Measurements from ENCODE around the gene FXYD2.

The FXYD2 gene

DNA sequence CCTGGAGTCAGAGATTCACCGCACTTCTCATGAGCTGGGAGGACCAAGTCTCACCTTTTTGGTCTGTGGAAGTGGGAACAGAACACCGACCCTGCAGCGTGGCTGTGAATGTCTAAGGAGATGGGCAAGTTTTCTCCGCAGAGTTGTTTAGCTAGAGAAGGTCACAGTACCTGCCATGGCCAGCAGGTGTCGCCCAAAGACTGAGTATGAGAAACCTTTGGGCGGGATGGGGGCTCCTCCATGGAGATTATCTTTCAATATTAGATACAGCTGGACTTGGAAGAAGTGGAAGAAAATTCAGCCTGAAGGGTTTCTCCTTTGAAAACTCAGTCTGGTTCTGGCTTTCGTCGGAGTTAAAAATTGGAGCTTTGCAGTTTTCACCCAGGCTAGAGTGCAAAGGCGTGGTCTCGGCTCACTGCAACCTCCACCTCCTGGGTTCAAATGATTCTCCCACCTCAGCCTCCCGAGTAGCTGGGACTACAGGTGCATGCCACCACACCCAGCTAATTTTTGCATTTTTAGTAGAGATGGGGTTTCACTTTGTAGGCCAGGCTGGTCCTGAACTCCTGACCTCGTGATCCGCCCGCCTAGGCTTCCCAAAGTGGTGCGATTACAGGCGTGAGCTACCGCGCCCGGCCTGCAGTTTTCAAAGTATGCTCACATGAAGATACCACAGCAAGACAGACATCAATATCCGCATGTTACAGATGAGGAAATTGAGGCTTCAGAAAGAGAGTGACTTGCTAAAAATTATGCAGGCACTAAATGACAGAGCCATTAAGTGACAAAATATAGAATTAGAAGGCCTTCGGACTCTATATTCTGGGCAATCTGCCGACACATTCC, 16.8 kb downstream of the FXYD2 start:
- H3K27ac Mint-ChIP-seq (ENCODE audit: low read depth): no peak overlapping the region
- ATAC-seq (replicated peaks; ENCODE audit: extremely low read depth, poor library complexity, severe bottlenecking) (peak; percentile 64), DNase-seq (ENCODE audit: low spot score in 2 of 2) (peak; percentile 55 to 71)
- H3K9me3 Mint-ChIP-seq: no peaks in the 10 kb centered on the region
- H3K4me3 Mint-ChIP-seq: no peak overlapping the region
- no peaks in the 10 kb centered on the region for H3K36me3 Mint-ChIP-seq (ENCODE audit: insufficient read depth)
- H3K27me3 Mint-ChIP-seq: peaks cover 21% of the 10 kb centered on the region
- H3K4me1 Mint-ChIP-seq: peaks cover 7% of the 10 kb centered on the region

DNA sequence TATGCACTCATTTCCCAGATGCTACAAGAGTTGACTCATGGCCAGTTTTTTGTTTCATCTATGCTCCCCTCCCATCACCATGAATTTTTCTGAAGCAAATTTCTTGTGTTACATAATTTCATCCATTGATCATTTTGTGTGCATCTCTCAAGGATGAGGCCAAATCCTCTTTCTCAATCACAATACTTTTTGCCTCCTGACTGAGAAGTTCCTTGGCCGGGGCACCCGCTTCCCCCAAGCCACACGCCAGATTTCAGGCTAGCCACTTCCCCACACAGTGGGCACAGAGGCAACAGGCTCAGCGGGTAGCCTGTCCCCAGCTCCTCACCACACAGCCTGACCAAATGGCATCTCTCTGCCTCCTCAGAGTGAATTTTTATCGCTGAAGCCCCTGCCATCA, 17.7 kb downstream of the FXYD2 start:
- no peaks in the 10 kb centered on the region for H3K36me3 Mint-ChIP-seq (ENCODE audit: insufficient read depth)
- no peak overlapping the region for H3K4me3 Mint-ChIP-seq
- H3K27ac Mint-ChIP-seq (ENCODE audit: low read depth): no peak overlapping the region
- H3K4me1 Mint-ChIP-seq: peaks cover 7% of the 10 kb centered on the region
- ATAC-seq (replicated peaks; ENCODE audit: extremely low read depth, poor library complexity, severe bottlenecking) (no peak), DNase-seq (ENCODE audit: low spot score in 2 of 2) (no peak)
- H3K9me3 Mint-ChIP-seq: no peaks in the 10 kb centered on the region
- peaks cover 21% of the 10 kb centered on the region for H3K27me3 Mint-ChIP-seq

DNA sequence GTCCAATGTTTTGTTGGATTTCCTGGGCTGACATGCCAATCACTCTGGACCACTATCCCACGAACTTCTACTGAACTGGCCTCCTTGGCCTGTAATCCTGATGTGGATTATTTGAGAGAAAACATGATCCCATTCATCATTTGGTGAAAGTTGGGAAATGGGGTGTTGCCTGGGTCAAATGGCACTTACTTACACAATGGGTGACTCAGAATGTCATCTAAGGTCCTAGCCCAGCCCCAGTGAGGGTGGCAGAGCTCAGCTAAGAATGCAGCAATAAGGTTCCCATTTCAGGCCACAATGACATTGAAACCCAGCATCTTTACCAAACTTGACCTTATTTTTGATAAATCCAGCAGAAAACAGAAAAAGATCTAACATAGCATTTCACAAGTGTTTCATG, 19.5 kb downstream of the FXYD2 start:
- Mint-ChIP-seq H3K27me3 (peaks cover 9% of the 10 kb centered on the region), H3K4me3 (no peak overlapping the region), H3K4me1 (peaks cover 6% of the 10 kb centered on the region), H3K27ac (ENCODE audit: low read depth) (no peak overlapping the region), H3K9me3 (no peaks in the 10 kb centered on the region), H3K36me3 (ENCODE audit: insufficient read depth) (no peaks in the 10 kb centered on the region)
- DNase-seq (ENCODE audit: low spot score in 2 of 2) (no peak), ATAC-seq (replicated peaks; ENCODE audit: extremely low read depth, poor library complexity, severe bottlenecking) (no peak)

DNA sequence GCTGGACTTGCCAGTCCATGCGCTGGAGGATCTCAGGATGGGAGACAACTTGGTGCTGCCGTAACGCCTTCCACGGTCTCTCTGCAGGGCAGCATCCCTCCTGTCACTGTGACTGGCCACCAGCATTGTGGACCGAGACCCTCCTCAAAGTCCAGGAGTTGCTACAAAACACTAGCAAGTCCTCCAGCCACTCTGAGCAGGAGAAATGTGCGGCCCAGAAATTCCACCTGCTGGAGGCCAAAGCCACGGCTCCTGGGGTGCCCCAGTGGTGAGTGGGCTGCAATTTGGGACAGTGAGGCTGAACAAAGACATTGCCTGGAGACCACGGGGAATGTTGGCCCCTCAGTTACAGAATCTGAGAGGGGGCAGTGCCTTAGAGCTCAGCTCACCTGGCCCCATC, 20.6 kb downstream of the FXYD2 start:
- Mint-ChIP-seq H3K27ac (ENCODE audit: low read depth) (no peak overlapping the region), H3K36me3 (ENCODE audit: insufficient read depth) (no peaks in the 10 kb centered on the region), H3K4me1 (no peaks in the 10 kb centered on the region), H3K9me3 (no peaks in the 10 kb centered on the region), H3K4me3 (no peak overlapping the region), H3K27me3 (peaks cover 13% of the 10 kb centered on the region)
- ATAC-seq (replicated peaks; ENCODE audit: extremely low read depth, poor library complexity, severe bottlenecking): no peak
- no peak for DNase-seq (ENCODE audit: low spot score in 2 of 2)

DNA sequence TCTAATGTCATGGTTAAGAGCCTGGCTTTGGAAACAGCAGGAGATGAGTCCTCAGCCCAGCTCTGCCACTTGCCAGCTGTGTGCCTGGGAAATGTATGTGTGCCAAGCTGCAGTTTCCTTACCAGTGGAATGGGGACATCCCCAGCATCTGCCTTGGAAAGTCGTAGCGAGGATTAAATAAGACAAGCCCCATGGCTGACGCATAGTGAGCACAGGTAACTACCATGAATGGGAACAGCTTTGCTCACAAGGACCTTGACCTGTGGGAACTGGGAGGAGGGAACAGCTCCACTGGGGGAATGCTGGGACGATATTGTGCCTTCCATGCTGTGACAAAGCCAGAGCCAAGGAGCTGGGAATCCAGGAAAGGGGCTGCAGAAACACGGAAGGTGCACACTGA, 24.9 kb downstream of the FXYD2 start:
- Mint-ChIP-seq H3K27me3 (peaks cover 43% of the 10 kb centered on the region), H3K9me3 (no peaks in the 10 kb centered on the region)
- no peak for ATAC-seq (replicated peaks; ENCODE audit: extremely low read depth, poor library complexity, severe bottlenecking)

DNA sequence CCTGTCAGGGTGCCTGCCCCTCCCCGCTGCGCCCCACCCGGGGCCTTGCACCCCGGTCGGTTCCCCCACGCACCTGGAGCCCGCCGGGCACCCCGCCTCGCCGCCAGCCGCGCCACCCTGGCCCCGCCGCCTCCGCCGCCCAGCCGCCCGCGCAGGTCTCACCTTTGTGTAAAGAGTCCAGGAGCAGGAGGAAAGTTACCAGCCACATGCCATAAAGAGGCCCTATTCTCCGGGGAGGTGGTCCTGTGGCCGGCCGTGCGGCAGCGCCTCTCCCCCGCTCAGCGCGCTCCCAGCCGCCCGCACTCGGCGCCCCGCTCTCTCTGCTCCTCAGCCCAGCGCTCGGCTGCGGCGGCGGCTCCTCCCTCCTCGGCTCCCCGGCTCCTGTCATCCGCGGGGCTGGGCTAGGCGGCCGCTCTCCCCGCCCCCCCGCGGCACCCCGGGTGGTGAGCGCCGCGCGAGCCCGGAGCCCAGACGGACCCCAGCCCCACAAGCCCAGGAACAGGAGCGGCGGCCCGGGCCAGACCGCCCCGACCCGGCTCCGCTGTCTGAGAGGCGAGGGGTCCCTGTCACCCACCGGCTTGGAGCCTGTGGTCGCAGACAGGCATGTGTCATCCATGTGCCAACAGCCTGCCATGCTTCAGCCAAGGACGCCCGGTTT, 27.5 kb downstream of the FXYD2 start, which contains the start of gene DSCAML1:
Gene DSCAML1 (minus strand): TSS at position 345 of the 658 bp plus-strand sequence. CDS start 137 bp downstream, at position 208.
- no peak within 1 kb of the TSS for H3K27ac Mint-ChIP-seq (ENCODE audit: low read depth)
- H3K4me3 Mint-ChIP-seq: peak within 1 kb of the TSS; percentile 66
- H3K9me3 Mint-ChIP-seq: no peaks in the 10 kb centered on the region
- peaks cover 6% of the 10 kb centered on the region for H3K4me1 Mint-ChIP-seq
- DNase-seq (ENCODE audit: low spot score in 2 of 2) (no peak), ATAC-seq (replicated peaks; ENCODE audit: extremely low read depth, poor library complexity, severe bottlenecking) (peak; percentile 81)
- peaks cover 69% of the 10 kb centered on the region for H3K27me3 Mint-ChIP-seq
- H3K36me3 Mint-ChIP-seq (ENCODE audit: insufficient read depth): no peaks in the 10 kb centered on the region

More for the DNA sequence above, 24.9 kb downstream of the FXYD2 start:
- DNase-seq (ENCODE audit: low spot score in 2 of 2): no peak
- peaks cover 6% of the 10 kb centered on the region for H3K4me1 Mint-ChIP-seq
- no peak overlapping the region for H3K27ac Mint-ChIP-seq (ENCODE audit: low read depth)
- H3K4me3 Mint-ChIP-seq: no peak overlapping the region
- no peaks in the 10 kb centered on the region for H3K36me3 Mint-ChIP-seq (ENCODE audit: insufficient read depth)

DNA sequence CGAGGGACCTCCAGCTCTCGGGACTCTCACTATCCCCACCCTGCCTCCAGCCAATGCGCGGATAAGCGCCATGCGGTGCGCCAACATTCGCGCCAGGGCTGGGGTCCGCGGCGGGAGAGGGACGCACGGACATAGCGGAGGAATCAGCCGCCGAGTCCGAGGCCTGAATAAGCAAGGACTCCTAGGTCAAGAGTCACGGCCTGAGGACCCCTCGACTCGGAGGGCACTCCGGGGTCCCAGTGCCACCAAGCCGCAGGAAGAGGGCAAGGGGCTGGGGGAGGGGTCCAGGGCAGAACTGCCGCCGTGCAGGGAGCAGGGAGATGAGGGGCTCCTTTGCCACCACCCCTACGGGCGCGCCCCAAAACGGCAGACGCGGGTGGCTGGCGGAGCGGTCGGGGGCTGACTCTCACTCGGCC, 28.1 kb downstream of the FXYD2 start:
- Mint-ChIP-seq H3K9me3 (no peaks in the 10 kb centered on the region), H3K27me3 (peaks cover 71% of the 10 kb centered on the region), H3K36me3 (ENCODE audit: insufficient read depth) (no peaks in the 10 kb centered on the region), H3K27ac (ENCODE audit: low read depth) (no peak overlapping the region), H3K4me1 (peaks cover 6% of the 10 kb centered on the region), H3K4me3 (peak overlapping the region; percentile 53)
- no peak for DNase-seq (ENCODE audit: low spot score in 2 of 2)
- no peak for ATAC-seq (replicated peaks; ENCODE audit: extremely low read depth, poor library complexity, severe bottlenecking)

DNA sequence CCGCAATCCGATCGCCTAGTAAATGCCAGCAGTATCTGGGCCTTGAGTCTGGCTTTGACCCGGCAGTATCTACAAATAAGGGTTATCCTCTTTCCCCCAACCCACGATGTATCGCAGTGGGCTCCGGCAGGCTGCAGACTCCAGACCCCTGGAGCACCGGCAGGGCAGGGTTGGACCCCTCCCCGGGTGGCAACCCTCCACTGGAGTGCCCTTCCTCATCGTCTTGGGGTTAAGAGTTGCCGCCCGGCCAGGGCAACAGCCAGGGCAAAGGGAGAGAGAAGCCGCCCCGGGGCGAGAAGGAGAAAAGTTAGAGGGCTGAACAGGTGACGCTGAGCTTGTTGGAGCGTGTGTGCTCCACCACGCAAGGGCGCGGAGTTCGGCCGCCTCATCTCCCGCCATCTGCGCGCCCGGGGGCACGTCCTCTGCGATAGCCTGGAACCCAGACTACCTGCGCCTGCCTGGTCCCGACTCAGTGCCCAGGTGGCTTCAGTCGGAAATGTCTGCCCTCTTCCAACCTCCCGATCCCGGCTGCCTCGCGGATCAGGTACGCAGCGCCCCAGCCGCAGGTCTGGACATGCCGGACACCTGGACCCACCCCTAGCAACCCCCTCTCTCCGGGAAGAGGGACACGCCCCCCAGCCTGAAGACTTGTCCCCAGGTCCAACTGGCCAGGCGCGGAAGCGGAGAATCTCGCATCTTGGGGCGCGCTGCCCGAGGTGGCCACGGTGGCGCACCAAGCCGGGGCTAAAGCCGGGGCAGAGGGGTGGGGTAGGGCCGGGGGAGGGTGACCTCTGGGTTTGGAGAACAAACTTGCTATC, 28.7 kb downstream of the FXYD2 start:
- Mint-ChIP-seq H3K27me3 (peaks cover 75% of the 10 kb centered on the region), H3K36me3 (ENCODE audit: insufficient read depth) (no peaks in the 10 kb centered on the region), H3K4me3 (peak overlapping the region; percentile 53), H3K4me1 (peaks cover 6% of the 10 kb centered on the region), H3K9me3 (no peaks in the 10 kb centered on the region), H3K27ac (ENCODE audit: low read depth) (no peak overlapping the region)
- ATAC-seq (replicated peaks; ENCODE audit: extremely low read depth, poor library complexity, severe bottlenecking) (no peak), DNase-seq (ENCODE audit: low spot score in 2 of 2) (no peak)

DNA sequence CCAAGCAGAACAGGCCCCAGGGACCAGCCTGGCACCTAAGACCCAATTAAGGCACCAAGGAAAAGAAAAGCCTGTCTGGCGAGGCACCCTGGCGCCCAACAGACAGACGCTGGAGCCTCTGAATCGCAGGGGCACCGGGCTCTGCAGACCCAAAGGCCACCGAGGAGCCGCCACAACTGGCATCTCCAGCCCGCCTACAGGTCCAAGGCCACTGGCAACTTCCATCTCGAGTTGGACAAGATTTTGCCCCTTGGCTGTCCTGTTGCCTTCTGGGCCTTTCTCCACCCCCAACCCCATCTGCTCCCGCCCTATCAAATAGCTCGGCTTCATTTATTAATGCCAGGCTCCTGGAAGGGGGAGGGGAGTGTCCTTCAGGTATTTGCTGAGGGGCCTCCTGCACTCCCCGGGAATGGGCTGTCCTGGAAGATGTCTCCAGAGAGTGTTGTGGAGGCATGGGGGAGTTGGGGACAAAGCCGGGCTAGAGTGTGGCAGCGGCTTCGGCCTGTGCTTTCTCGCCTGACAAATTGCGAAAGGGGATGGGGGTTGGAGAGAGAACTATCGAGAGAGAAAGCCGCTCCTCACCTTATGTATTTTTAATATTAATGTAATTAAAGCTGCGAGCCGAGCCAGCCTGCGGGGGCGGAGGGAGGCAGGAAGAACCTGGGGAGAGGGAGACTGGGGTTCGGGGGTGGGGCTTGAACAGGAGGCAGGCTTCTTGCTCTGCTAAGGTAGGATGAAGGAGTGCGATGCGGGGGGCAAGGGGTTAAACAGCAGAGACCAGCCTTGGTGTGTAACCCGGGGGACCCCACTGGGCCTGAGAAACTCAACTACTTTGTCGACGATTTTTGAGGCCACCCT, 29.5 kb downstream of the FXYD2 start:
- peak overlapping the region; percentile 20 for H3K4me3 Mint-ChIP-seq
- peaks cover 6% of the 10 kb centered on the region for H3K4me1 Mint-ChIP-seq
- DNase-seq (ENCODE audit: low spot score in 2 of 2) (no peak), ATAC-seq (replicated peaks; ENCODE audit: extremely low read depth, poor library complexity, severe bottlenecking) (no peak)
- no peaks in the 10 kb centered on the region for H3K36me3 Mint-ChIP-seq (ENCODE audit: insufficient read depth)
- no peak overlapping the region for H3K27ac Mint-ChIP-seq (ENCODE audit: low read depth)
- H3K27me3 Mint-ChIP-seq: peaks cover 82% of the 10 kb centered on the region
- H3K9me3 Mint-ChIP-seq: no peaks in the 10 kb centered on the region

DNA sequence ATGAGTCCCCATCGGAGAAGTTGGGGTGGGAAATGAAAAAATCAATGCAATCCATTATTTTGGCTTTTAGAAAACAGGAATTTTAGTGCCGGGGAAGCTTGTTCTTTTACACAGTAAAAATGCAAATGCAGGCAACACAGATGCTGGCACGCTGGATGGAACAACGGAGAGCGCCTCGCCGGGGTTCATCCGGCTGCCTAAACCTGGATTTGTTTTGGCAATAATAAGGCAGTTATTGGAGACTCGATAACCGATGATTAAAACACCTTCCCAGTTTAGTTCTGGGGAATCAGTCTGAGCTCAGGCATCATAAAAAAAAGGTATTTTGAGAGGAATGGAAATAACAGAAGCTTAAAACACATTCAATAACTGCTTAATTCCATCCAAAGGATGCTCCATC, 30.4 kb downstream of the FXYD2 start:
- H3K27me3 Mint-ChIP-seq: peaks cover 82% of the 10 kb centered on the region
- H3K36me3 Mint-ChIP-seq (ENCODE audit: insufficient read depth): no peaks in the 10 kb centered on the region
- no peak for DNase-seq (ENCODE audit: low spot score in 2 of 2)
- ATAC-seq (replicated peaks; ENCODE audit: extremely low read depth, poor library complexity, severe bottlenecking): no peak
- H3K27ac Mint-ChIP-seq (ENCODE audit: low read depth): no peak overlapping the region
- peaks cover 6% of the 10 kb centered on the region for H3K4me1 Mint-ChIP-seq
- H3K9me3 Mint-ChIP-seq: no peaks in the 10 kb centered on the region
- no peak overlapping the region for H3K4me3 Mint-ChIP-seq

DNA sequence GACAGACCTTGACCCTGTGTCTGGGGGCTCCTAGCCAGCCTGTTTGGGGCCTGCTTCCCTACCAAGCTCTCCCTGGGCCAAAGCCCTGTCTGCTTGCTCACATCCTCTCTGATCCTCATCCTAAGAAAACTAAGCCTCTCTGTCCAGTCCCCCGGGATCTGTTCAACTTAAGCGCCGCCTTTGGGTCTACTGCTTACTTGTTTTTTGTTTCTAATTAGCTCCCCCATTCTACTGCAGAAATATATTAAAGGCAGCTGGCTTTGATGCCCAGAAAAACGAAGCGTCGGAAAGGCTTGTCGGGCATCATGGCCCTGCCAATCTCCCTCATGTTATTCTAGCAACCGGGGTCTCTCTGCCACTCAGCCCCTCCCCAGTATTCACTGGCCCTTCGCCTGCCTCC, 31.0 kb downstream of the FXYD2 start:
- H3K4me1 Mint-ChIP-seq: peaks cover 6% of the 10 kb centered on the region
- no peak overlapping the region for H3K27ac Mint-ChIP-seq (ENCODE audit: low read depth)
- peaks cover 82% of the 10 kb centered on the region for H3K27me3 Mint-ChIP-seq
- ATAC-seq (replicated peaks; ENCODE audit: extremely low read depth, poor library complexity, severe bottlenecking) (no peak), DNase-seq (ENCODE audit: low spot score in 2 of 2) (no peak)
- no peak overlapping the region for H3K4me3 Mint-ChIP-seq
- no peaks in the 10 kb centered on the region for H3K36me3 Mint-ChIP-seq (ENCODE audit: insufficient read depth)
- H3K9me3 Mint-ChIP-seq: no peaks in the 10 kb centered on the region

DNA sequence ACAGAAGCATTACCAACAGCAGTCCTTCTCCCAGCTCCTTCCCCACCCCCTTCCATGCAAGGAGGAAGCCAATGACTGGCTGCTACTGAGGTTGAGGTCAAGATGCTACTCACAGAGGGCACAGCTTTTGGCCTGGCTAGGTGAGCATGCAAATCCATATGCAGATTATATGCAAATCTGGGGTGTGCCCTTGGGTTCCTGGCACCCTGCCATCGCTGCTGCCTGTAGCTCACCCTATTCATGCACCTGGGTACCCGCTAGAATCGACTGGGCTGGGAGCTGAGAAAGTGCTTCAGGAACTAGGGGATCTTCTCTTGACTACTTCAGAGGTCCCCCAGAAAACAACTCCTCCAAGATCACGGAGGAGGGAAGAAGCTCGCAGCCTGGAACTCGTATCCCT, 31.6 kb downstream of the FXYD2 start:
- peaks cover 6% of the 10 kb centered on the region for H3K4me1 Mint-ChIP-seq
- no peak for ATAC-seq (replicated peaks; ENCODE audit: extremely low read depth, poor library complexity, severe bottlenecking)
- no peaks in the 10 kb centered on the region for H3K36me3 Mint-ChIP-seq (ENCODE audit: insufficient read depth)

More for the DNA sequence above, 31.6 kb downstream of the FXYD2 start:
- Mint-ChIP-seq H3K27ac (ENCODE audit: low read depth) (no peak overlapping the region), H3K9me3 (no peaks in the 10 kb centered on the region), H3K4me3 (no peak overlapping the region), H3K27me3 (peaks cover 82% of the 10 kb centered on the region)
- no peak for DNase-seq (ENCODE audit: low spot score in 2 of 2)
